Tibial nerve (tissue), 4 donors: ENCODE results near the gene UBXN2A. TPM values are rescaled to one million over a fixed set of nuclear protein-coding genes. Genes with fewer than 3 reads are reported as not detected.
A peak's percentile ranks its signal among the peaks of the same experiment; 100 is the strongest.

Experiments used
- DNase-seq, 2 donors: peaks; one replicate each; pipeline ENCODE4 v3.0.0-alpha.2; 2019; ENCODE audit warnings: low spot score in 2 of 2
- H3K27ac ChIP-seq, 4 donors: fragments of 200-600 bp; sonication (generic) in 3 of 4; one replicate each; pipeline ENCODE4 v1.5.1; 2017 to 2019; ENCODE audit warnings: mild to moderate bottlenecking in 1 of 4
- H3K27me3 ChIP-seq, 2 donors: fragments of 200-600 bp; sonication (generic) in 1 of 2; one replicate each; pipeline versions ENCODE4 v1.5.1 to v1.6.0; 2017 to 2019
- H3K36me3 ChIP-seq, 3 donors: fragments of 200-600 bp; sonication (generic); one replicate each; pipeline ENCODE4 v1.5.1; 2018 to 2019
- H3K4me1 ChIP-seq, 4 donors: fragments of 200-600 bp; sonication (generic) in 3 of 4; one replicate each; pipeline ENCODE4 v1.5.1; 2017 to 2019
- H3K4me3 ChIP-seq, 4 donors: fragments of 200-600 bp; sonication (generic) in 3 of 4; one replicate each; pipeline ENCODE4 v1.5.1; 2017 to 2019; ENCODE audit warnings: mild to moderate bottlenecking in 1 of 4, moderate library complexity in 1 of 4
- H3K9me3 ChIP-seq, 4 donors: fragments of 200-600 bp; sonication (generic) in 3 of 4; one replicate each; pipeline ENCODE4 v1.5.1; 2017 to 2019
- EP300 ChIP-seq, 2 donors: sonication (generic); formaldehyde crosslinking; IDR thresholded peaks; one replicate each; pipeline ENCODE4 v1.6.1; 2017; ENCODE audit warnings: antibody characterized with exemption in 2 of 2, mild to moderate bottlenecking in 1 of 2
- POLR2A ChIP-seq, 2 donors: fragments of 450-650 bp; IDR thresholded peaks; one replicate each; pipeline ENCODE4 v1.6.1; 2017; ENCODE audit warnings: antibody characterized with exemption in 2 of 2, mild to moderate bottlenecking in 2 of 2, moderate library complexity in 2 of 2
- WGBS, 2 donors: methylation state at CpG; one replicate each; pipeline ENCODE4 v1.1.5; 2018; 5-methylcytosine and 5-hydroxymethylcytosine counted together
- total RNA-seq, 4 donors: library from RNA; depleted of rRNA; stranded (reverse); fragments of >200 nt; gene quantifications; one replicate each; pipeline ENCODE4 v1.1.0, GENCODE V29; 2016
- TF ChIP-seq, protein P1 (sequence below), 5 experiments: fragments of 200-600 bp in 3 of 5; fragments of 450-650 bp in 2 of 5; sonication (generic) in 3 of 5; IDR thresholded peaks; one replicate each; pipeline ENCODE4 v1.5.1; 2016 to 2019; ENCODE audit warnings: antibody characterized with exemption in 5 of 5, mild to moderate bottlenecking in 3 of 5, moderate library complexity in 2 of 5

Gene UBXN2A
- total RNA-seq, 4 donors from 2014 or later, result 15.3 to 23.7 (median 17.2) TPM

- Histone ChIP-seq H3K4me1 (peaks cover 0 to 31% (median 4%) of the 10 kb centered on the region in 4 donors), H3K4me3 (no peak overlapping the region), H3K27me3 (no peaks in the 10 kb centered on the region), H3K36me3 (no peaks in the 10 kb centered on the region), H3K9me3 (no peaks in the 10 kb centered on the region), H3K27ac (no peak overlapping the region)
- TF ChIP-seq EP300 (IDR thresholded peaks at IDR 0.05) (no peak), POLR2A (IDR thresholded peaks at IDR 0.05) (no peak)
- TF ChIP-seq, protein P1, sequence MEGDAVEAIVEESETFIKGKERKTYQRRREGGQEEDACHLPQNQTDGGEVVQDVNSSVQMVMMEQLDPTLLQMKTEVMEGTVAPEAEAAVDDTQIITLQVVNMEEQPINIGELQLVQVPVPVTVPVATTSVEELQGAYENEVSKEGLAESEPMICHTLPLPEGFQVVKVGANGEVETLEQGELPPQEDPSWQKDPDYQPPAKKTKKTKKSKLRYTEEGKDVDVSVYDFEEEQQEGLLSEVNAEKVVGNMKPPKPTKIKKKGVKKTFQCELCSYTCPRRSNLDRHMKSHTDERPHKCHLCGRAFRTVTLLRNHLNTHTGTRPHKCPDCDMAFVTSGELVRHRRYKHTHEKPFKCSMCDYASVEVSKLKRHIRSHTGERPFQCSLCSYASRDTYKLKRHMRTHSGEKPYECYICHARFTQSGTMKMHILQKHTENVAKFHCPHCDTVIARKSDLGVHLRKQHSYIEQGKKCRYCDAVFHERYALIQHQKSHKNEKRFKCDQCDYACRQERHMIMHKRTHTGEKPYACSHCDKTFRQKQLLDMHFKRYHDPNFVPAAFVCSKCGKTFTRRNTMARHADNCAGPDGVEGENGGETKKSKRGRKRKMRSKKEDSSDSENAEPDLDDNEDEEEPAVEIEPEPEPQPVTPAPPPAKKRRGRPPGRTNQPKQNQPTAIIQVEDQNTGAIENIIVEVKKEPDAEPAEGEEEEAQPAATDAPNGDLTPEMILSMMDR (IDR thresholded peaks at IDR 0.05), result no peak
- 77 to 78% methylated on average over 3 of the region's 3 CpGs for WGBS, 2 donors
- DNase-seq, result no peak
Observed at GRCh38 chr2:23916727-23917405, 23.4 kb upstream of the UBXN2A start.

GRCh38 chr2:23918837-23919489 lies 21.3 kb upstream of the UBXN2A start:
- Histone ChIP-seq H3K9me3 (no peaks in the 10 kb centered on the region), H3K4me1 (peaks cover 0 to 45% (median 4%) of the 10 kb centered on the region in 4 donors), H3K36me3 (no peaks in the 10 kb centered on the region), H3K27me3 (no peaks in the 10 kb centered on the region), H3K27ac (no peak overlapping the region), H3K4me3 (no peak overlapping the region)
- no peak for DNase-seq
- WGBS, 2 donors, result 82 to 87% methylated on average over 8 of the region's 8 CpGs
- TF ChIP-seq EP300 (IDR thresholded peaks at IDR 0.05), result no peak

DNA sequence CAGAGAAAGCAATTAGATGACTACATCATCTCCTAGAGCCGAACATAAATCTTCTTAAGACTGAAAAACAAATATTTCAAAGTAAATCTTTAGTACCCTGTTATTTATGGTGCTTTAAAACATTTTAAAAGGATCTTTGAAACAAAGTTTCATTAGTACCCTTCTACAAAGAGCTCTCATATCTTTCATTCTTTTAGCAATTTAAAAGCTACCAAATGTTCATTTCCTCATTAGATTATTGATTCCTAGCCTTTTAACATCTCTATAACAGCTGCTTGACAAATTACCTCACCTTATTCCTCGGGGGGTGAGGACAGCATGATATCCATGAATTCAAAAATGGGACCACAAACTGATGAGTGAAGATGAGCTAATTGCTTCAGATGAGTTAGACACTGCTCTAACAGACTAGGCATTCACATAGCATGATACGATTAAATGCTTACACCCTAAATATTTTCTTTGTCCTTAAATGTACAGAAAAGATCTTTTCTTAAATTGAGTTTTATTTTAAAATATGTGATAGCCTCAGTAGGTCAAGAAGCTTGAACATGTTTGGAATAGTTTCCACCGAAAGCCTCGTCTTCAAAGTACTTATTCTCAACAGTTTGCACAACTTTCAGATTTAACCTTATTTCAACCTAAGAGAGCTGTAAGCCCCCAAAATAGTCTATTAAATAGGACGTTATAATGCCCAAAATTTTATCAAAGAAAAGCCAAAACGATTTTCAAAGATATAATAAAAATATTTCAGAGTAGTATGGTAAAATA lies 15.5 kb upstream of the UBXN2A start:
- H3K27ac ChIP-seq, result peak overlapping the region in 3 of 4 donors; percentile 97 to 100 (median 98)
- peaks cover 0 to 50% (median 21%) of the 10 kb centered on the region in 4 donors for H3K4me1 ChIP-seq
- WGBS, 2 donors, result 17 to 18% methylated on average over 7 of the region's 7 CpGs
- no peaks in the 10 kb centered on the region for H3K9me3 ChIP-seq
- H3K4me3 ChIP-seq, result peak overlapping the region in 3 of 4 donors; percentile 89 to 99 (median 92)
- DNase-seq, result no peak
- TF ChIP-seq, protein P1 (IDR thresholded peaks at IDR 0.05), result no peak
- TF ChIP-seq EP300 (IDR thresholded peaks at IDR 0.05), result no peak
- TF ChIP-seq POLR2A (IDR thresholded peaks at IDR 0.05), result no peak
- H3K36me3 ChIP-seq, result no peaks in the 10 kb centered on the region
- H3K27me3 ChIP-seq, result no peaks in the 10 kb centered on the region

DNA sequence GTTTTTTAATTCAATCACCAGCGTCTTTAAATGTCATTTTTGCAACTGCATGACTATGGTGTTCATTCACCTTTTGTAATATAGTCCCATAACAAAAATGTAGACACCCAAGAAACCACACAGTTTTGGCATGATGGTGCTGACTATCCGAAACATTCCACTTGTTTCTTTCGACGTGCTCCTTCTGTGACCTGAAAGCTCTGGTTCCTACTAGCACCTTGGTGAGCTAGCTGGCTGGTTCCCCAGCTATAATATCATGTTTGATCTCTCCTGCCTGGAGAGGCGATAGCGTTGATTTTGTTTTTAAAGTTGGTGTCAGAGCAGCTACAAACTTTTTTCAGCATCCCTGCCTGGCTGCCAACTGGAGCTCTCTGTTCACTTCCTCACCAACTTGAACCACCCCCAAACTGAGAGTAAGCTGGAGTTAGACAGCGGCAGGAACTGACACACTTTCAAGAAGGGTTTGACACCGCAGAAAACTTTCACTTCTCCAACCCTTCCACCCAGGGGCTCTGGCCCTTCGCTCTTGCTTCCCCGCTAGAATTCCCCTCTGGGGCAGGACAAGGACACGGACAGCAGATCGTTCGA lies 14.5 kb upstream of the UBXN2A start:
- WGBS, 2 donors, result 0 to 1% methylated on average over 13 of the region's 13 CpGs
- DNase-seq, result peak; percentile 41 to 64
- Histone ChIP-seq H3K9me3 (no peaks in the 10 kb centered on the region), H3K27me3 (no peaks in the 10 kb centered on the region), H3K4me1 (peaks cover 0 to 51% (median 19%) of the 10 kb centered on the region in 4 donors), H3K4me3 (peak overlapping the region; percentile 83 to 99 (median 90)), H3K36me3 (peaks cover 0 to 4% (median 0%) of the 10 kb centered on the region in 3 donors), H3K27ac (peak overlapping the region; percentile 96 to 100 (median 98))
- TF ChIP-seq POLR2A (IDR thresholded peaks at IDR 0.05) (peak in 1 of 2 donors; percentile 55), EP300 (IDR thresholded peaks at IDR 0.05) (peak in 1 of 2 donors; percentile 75)
- TF ChIP-seq, protein P1 (IDR thresholded peaks at IDR 0.05), result no peak

- peak in 1 of 2 donors; percentile 14 for DNase-seq
- TF ChIP-seq, protein P1 (IDR thresholded peaks at IDR 0.05), result no peak
- TF ChIP-seq EP300 (IDR thresholded peaks at IDR 0.05), result no peak
- TF ChIP-seq POLR2A (IDR thresholded peaks at IDR 0.05), result no peak
- no peaks in the 10 kb centered on the region for H3K27me3 ChIP-seq
- no peaks in the 10 kb centered on the region for H3K9me3 ChIP-seq
- peak overlapping the region; percentile 83 to 99 (median 90) for H3K4me3 ChIP-seq
- 0 to 1% methylated on average over 28 to 39 of the region's 39 CpGs for WGBS, 2 donors
- H3K36me3 ChIP-seq, result peaks cover 0 to 10% (median 0%) of the 10 kb centered on the region in 3 donors
- peaks cover 0 to 51% (median 18%) of the 10 kb centered on the region in 4 donors for H3K4me1 ChIP-seq
- H3K27ac ChIP-seq, result peak overlapping the region; percentile 96 to 100 (median 98)
Observed at GRCh38 chr2:23926290-23926749, 13.9 kb upstream of the UBXN2A start.
